Stimulated activated CD8-positive, alpha-beta memory T cell treated with anti-CD3 and anti-CD28 coated beads, Interleukin-12 subunit alpha, Interleukin-12 subunit beta, amount 100 ng/mL, for 24 hours (primary cell): ENCODE measurements around the gene HEPACAM.
"Not testable (repeated sequence)": the region's sequence is repeated elsewhere in the genome, so short reads cannot be mapped to it uniquely, and the experiment has no call there.

Experiments
- DNase-seq: peaks from one replicate; pipeline ENCODE4 v3.0.0-alpha.2; 2020; ENCODE audit errors: extremely low read depth

Gene HEPACAM, protein sequence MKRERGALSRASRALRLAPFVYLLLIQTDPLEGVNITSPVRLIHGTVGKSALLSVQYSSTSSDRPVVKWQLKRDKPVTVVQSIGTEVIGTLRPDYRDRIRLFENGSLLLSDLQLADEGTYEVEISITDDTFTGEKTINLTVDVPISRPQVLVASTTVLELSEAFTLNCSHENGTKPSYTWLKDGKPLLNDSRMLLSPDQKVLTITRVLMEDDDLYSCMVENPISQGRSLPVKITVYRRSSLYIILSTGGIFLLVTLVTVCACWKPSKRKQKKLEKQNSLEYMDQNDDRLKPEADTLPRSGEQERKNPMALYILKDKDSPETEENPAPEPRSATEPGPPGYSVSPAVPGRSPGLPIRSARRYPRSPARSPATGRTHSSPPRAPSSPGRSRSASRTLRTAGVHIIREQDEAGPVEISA

DNA sequence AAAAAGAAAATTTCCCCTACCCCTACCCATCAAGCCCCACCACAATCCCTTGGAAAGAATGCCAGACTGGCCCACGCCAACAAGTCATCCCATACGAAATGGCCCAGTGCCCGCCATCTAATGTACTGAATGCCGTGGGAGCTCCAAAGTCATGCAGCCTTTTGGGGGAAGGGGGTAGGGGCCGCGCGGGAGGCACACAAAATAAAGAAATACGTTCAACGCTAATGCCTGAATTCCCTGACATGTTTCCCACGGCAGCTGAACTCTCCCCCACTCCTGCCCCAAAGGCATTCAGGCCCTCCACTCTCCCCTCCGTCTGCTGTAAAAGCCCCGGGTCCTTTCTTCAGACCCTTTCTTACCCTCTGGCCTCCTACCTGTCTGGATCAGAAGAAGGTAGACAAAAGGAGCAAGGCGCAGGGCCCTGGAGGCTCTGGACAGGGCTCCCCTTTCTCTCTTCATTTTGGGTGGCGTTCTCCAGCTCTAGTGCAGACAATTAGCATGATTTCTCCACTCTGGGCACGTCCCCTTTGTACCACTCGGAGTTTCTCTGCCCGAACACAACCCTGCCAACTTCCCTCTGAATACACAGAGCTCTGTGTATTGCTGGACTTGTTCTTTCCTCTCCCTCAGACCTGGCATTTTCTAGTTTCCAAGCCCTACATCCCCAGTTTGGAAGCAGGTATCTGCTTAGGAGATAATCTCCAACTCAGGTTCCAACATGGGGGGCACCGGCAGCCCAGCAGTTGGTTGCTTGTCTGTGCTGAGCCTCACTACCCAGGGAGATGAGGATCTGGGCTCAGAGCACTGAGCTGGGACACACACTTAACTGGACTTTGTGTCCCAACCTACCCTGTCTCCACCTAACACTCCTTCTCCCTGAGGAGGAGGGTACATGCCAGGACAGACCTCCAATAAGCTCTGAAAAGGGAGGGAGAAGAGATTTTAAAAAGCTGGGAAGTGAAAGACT, at the start of gene HEPACAM:
HEPACAM (minus strand) TSS at position 500 of the 967 bp plus-strand sequence; CDS start at position 459, 41 bp downstream.
- DNase-seq: no peak

DNA sequence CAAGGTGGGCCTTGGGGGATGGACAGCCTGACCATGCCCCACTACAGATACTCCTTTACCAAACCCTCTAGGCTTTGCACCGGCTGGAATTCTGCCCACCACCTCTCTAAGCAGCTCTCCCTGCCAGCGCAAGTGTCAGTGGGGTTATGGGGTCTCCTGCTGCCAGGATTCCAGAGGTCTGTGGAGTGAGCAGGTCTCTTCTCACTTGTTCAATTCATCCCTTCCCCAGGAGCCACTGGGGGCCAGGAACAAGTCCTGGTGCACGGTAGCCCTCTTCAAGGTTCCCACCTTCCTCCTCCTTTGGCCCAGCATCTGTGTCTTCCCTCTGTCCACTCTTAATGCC, 48.6 kb upstream of the HEPACAM start:
- DNase-seq: no peak

DNA sequence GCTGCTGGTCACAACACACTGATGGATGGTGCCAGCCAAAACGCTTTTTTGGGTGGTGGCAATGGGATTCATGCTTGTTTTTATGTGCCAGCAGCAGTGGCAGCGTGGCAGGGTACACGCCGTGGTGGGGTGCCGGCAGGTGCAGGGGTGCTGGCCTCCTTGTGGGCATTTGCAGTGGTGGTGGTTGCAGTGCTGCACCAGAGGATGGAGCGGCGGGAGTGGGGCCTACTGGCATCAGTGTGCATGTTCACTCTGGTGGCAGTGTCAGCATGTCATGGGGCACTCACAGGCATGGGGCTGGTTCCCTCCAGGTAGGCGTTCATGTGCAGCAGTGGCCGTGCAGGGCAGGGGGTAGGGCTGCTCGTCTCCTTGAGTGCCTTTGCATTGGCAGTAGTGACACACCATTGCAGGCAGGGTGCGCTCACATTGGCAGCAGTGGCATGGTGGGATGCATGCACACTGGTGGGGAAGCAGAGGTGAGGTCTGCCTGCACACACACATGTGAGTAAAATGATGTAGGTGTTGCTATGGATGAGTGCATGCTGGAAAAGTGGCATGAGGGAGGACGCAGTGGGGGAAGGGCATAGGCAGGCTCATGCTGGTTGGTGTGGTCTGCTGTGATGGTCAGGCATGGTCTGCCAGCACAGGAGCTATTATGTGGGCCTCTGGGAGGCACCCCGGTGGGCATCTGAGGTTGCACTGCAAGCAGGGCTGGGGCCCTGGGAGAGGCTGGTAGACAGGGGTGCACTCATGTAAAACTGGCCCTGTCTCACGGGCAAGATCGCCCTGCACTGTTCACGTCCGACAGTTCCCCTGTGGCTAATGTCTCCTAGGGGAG, 48.0 kb upstream of the HEPACAM start:
- no peak for DNase-seq

DNA sequence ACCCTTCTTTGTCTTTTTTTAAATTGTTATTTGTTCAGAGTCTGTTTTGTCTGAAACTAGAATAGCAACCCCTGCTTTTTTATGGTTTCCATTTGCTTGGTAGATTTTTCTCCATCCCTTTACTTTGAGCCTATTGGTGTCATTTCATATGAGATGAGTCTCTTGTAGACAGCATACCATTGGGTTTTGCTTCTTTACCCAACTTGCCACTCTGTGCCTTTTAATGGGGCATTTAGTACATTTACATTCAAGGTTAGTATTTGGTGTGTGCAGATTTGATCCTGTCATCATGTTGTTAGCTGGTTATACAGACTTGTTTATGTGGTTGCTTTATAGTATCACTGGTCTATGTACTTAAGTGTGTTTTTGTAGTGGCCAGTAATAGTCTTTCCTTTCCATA, 46.2 kb upstream of the HEPACAM start:
- DNase-seq: no peak

DNA sequence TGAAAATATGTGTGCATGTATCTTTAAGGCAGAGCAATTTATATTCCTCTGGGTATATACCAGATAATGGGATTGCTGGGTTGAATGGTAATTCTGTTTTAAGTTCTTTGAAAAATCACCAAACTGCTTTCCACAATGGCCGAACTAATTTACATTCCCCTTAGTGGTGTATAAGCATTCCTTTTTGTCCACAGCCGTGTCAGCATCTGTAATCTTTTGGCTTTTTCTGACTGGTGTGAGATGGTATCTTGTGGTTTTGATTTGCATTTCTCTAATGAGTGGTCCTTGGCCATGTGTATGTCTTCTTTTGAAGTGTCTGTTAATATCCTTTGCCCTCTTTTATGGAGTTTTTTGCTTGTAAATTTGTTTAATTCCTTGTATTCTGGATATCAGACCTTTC, 42.5 kb upstream of the HEPACAM start:
- DNase-seq: no peak

DNA sequence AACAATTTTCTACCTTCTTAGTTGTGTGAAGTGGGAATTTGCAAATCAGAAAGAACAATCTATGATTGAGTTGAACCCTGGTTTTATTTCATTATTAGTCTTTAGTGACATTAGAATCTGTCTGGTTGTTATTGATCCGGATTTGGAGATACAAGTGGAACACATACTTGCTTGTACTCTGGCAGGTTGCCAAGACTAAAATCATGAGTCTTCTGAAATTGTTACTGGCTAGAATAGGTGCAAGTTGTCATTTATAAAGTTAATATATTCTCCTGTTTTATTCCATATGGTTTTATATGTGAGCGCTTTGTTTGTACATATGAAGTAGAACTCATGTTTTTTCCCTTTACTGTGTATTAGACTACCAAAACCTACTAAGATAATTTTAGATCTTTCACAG, 41.2 kb upstream of the HEPACAM start:
- no peak for DNase-seq

DNA sequence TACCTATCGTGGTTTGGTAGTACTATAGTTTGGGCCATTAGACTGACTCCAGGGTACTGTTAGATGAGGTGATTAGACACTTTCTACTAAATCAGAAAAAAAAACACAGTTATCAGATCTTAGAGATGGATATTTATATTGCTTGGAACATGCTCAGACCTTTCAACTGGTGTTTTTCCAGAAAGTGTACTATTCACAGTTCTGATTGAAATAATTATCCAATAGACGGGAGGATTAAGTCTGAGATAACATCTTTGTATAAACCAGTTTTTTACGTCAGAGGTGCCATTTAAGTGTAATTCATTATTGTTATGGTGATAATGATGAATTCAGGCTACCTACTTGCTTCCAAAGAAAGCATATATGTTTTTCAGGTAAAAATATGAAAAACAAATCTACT, 40.7 kb upstream of the HEPACAM start:
- no peak for DNase-seq

DNA sequence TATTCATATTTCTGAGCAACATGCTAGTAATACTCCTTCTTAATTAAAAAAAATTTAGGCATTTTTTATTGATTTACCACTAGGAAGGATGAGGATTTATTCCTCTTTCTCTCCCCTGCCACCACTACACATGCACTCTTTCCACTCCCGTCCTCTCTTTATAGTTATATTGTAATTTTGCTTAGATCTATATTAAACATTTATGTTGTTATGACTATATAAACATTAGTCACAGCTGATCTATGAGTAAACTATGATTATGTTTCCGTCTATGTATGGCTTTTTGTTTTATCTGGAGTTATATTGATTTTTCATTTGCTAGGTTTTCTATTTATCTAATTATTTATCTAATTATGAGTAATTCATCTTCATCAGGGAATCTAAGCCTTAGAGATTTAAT, 36.0 kb upstream of the HEPACAM start:
- DNase-seq: no peak

DNA sequence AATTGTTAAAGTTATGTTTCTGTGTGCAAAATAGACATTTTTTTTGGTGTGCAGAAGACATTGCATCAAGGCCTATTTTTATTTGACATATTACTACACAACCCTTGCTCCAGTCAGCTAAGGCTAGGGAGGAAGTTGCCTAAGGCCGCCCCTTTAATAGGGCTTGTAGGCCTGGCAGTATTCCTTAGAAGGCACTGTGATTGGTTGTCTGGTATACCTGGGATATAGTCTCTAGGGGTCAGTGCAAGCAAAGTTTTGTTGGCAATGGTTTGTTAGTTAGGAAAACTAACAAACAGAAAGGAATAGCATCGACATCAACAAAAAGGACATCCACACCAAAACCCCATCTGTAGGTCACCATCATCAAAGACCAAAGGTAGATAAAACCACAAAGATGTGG, 35.1 kb upstream of the HEPACAM start:
- DNase-seq: no peak

DNA sequence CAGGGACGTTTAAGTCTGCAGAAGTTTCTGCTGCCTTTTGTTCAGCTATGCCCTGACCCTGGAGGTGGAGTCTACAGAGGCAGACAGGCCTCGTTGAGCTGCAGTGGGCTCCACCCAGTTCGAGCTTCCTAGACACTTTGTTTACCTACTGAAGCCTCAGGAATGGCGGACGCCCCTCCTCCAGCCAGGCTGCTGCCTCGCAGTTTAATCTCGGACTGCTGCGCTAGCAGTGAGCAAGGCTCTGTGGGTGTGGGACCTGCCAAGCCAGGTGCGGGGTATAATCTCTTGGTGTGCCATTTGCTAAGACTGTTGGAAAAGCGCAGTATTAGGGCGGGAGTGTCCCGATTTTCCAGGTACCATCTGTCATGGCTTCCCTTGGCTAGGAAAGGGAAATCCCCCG, 32.4 kb upstream of the HEPACAM start:
- not testable (repeated sequence) for DNase-seq

DNA sequence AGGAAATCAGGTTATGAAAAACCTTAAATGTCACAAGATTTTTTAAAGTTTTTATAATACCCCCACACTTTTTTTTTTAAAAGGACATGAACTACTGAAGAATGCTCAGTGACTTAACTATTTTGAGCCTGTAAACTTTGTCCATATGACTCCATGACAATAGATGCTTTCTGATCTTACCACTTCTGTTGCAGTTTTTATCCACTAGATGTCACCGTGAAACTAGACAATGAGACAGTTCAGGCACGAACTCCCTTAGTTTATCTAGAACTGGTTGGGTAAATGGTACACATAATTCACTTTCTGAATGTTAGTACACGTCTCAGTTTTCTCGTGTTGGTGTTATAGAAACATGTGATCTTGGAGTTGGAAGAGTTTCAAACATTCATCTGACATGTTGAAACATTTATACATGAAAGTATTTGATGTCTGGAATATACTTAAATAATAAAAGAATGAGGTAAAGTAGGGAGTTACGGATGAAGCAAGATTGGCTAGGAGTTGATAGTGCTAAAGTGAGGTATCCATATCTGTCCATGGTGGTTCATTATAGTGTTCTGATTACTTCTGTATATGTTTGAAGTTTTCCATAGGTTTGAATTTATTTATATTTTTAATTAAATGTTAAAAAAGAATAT, 26.2 kb upstream of the HEPACAM start:
- DNase-seq: no peak

DNA sequence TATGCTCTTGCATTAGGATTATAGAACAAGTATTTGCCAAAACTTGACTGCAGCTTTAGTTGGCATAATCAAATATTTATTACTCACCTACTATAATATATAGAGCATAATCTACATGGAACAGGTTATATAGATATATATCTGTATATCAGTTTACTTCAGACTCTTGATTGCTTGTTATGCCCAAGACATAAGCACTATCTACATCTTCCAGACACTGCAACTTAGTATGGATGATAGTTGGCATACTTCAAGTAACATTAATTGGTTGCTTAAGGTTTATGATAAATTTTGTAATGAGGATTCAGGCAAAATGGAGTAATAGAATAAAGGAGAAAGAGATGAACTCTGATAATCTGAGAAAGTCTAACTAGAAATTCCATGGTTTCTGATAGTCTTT, 19.2 kb upstream of the HEPACAM start:
- DNase-seq: no peak

DNA sequence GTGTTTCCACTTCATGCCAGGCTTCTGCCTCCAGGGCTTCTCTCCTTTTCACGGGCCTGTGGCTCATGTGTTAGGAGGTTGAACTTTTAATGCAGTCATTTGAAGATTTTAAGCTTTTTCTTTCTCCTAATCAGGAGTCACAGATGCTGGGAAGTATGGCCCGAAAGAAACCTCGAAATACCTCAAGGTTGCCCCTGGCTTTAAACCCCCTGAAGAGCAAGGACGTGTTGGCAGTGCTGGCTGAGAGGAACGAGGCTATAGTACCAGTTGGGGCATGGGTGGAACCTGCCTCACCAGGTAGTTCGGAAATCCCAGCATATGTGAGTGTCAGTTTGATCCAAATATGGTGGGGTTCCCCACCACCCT, 18.7 kb upstream of the HEPACAM start:
- no peak for DNase-seq

DNA sequence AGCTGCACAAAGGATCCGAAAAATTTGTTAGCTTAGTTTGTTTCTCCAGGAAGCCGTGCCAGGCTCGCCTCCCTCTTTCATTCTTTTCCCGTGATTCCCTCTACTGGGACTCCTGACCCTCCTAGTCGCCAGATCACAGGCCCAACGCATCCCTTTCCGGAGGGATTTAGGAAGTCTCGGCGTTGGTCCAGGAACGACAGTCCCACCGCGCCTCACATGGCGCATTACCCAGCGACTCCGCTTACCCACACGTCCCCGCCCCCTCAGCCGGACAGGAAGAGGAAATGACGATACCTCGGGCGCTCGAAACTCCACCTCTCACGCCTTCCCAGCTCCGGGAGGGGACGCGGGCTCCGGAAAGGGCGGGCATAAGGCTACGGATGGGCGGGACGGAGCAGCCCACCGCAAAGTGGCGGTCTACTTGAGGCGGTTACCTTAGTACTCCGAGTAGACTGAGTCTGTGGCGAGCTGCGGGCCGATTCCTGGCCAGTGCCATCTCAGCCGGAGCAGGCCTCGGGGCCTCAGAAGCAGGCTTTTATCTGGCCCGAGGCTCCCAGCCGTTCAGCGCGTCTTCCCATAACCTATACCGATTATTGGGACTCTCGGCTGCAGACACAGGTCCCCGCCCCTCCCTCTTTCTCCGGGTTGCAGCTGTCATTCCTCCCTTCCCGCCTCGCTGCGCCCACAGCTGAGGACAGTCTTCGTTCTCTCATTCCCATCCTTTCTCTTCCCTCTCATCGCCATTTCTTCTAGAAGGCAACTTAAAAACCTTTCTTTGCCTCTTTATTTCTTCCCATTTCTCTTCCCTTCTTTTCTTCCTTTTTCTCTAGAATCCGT, 18.1 kb upstream of the HEPACAM start, which contains the start of gene CCDC15:
CCDC15 (plus strand) TSS at position 450 of the 837 bp plus-strand sequence. CDS start 531 bp downstream, outside the sequence.
- peak; percentile 94 for DNase-seq

DNA sequence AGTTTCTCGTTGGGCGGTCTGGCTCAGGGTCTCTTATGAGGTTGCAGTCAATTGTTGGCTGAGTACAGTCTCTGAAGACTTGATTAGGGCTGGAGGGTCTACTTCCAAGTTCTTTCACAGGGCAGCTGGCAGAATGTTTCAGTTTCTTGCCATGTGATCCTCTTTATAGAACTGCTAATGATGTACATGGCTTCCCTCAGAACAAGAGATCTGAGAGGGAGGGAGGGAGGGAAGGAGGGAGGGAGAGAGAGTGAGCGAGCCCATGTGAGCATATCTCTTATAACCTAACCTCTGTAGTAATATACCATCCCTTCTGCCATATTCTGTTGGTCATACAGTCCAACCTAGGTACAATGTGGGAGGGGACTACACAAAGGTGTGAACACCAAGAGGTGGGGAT, 15.5 kb upstream of the HEPACAM start:
- DNase-seq: no peak

DNA sequence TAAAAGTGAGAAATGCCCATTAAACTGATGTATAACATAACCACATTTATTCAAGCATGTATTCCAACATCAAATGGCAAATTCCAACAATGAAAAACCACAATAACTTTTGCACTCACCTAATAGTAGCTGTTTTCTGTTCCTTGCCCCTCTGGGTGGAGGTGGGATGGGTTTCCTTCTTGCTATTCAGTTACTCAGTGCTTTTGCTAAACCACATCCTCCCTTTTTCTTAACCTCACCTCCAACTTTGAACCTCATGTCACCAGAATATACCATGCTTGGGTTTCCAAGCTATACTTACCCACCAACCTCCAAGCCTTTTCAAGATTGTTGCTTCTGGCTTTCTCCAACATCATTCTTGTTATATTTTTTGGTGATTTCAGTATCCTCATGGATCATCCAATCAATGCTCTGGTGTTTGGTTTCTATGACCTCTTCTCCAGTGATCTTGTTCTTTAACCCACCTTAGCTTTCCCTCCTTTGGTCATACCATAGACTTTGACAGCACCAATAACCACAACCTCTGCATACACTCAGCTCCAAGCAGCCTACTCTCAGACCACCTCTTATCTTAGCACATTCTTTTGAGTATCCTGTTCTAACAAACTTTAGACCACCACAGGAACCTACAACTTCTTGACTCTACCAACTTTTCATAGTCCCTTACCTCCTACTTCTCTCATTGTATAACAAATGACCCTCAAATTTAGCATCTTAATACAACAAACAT, 14.9 kb upstream of the HEPACAM start:
- no peak for DNase-seq

DNA sequence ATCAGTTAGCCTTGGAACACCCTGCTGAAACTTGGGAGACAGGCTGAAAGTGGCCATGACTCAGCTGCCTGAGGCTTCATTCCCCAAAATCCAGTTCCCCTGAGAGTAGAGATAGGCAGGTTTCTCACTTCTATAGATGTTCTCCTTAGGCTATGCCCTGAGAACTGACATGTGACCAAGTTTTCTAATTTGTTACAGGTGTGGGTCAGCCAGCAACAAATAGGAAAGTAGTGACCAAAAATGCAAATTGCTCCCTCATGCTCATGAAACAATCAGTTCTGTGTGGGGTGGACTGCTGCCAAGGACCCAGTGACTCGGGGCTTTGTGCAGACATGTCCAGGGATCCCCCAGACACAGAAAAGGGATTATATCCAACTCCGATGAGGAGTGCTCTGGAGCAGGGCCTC, 10.9 kb upstream of the HEPACAM start:
- DNase-seq: no peak

DNA sequence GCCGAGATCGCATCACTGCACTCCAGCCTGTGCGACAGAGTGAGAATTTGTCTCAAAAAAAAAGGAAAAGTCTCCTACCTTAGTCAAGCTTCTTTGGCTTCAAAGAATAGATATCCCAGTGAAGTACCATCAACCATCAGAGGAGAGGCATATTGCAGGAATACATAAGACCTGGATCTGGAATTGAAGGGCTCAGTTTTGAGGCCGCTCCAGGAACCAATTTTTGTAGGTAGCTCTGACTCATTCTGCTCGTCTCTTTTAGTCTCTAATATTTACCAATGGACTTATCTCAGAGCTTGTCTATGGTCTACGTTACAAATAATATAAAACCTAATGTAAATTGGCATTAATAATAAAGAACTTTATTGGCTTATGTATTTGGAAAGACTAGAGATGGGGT, 10.0 kb upstream of the HEPACAM start:
- no peak for DNase-seq

DNA sequence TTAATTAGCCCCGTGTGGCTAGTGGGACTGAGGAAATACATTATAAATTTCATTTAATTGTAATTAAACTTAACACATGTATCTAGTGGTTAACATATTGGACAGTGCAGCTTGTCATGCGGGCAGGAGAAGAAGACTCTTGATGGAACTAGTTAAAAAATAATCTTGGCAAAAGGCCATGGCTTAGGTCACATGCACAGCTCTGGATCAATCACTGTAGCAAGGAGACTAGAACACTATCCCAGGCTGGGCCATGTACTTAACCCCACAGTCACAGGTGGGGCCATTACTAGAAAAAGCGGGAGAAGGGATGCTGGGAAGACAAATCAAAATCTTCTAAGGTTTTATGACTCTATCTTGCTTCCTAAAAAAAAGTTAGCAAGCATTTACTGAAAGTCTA, 8.7 kb upstream of the HEPACAM start:
- no peak for DNase-seq

DNA sequence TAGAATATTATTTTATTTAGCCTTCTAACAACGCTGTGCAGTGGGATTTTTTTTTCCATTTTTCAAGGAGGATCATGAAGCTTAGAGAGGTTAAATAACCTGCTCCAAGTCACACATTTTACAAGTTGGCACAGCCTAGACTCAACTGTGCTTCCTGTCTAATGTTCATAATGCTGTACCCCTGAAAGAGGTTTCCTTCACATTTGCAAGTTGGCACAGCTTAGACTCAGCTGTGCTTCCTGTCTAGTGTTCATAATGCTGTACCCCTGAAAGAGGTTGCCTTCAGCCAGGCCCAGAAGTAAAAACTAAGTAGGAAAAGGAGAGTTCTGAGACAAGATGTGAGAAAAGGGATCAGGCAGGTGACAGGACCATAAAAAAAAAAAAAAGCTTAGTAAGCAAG, 7.9 kb upstream of the HEPACAM start:
- DNase-seq: no peak
